T-helper 2 cell treated with Interferon-gamma antibody and Interleukin-4, amounts not matched to agents 5 μg/mL and 100 μg/mL, for 36 hours (primary cell): Measurements from ENCODE around the gene FKBP14.

Experiments used
- DNase-seq: peaks from one replicate; pipeline ENCODE4 v3.0.0; 2021; ENCODE audit warnings: low spot score
- H3K27ac Mint-ChIP-seq: one replicate; pipeline ENCODE4 v1.8.0; 2021; ENCODE audit warnings: mild to moderate bottlenecking, mixed read lengths
- H3K27me3 Mint-ChIP-seq: one replicate; pipeline ENCODE4 v1.8.0; 2021; ENCODE audit warnings: low read depth, mixed read lengths
- H3K36me3 Mint-ChIP-seq: one replicate; pipeline ENCODE4 v1.8.0; 2021; ENCODE audit warnings: low read depth, mixed read lengths
- H3K4me1 Mint-ChIP-seq: one replicate; pipeline ENCODE4 v1.8.0; 2021; ENCODE audit warnings: low read depth, mixed read lengths
- H3K4me3 Mint-ChIP-seq: one replicate; pipeline ENCODE4 v1.8.0; 2022; ENCODE audit warnings: mild to moderate bottlenecking, moderate library complexity, mixed read lengths
- H3K9me3 Mint-ChIP-seq: one replicate; pipeline ENCODE4 v1.8.0; 2021; ENCODE audit warnings: mixed read lengths

Gene FKBP14

GRCh38 chr7:30047124-30047523, 20.6 kb upstream of the FKBP14 start:
- no peak for DNase-seq
- H3K36me3 Mint-ChIP-seq, result peaks cover 20% of the 10 kb centered on the region
- no peaks in the 10 kb centered on the region for H3K9me3 Mint-ChIP-seq
- no peak overlapping the region for H3K4me3 Mint-ChIP-seq
- no peak overlapping the region for H3K27ac Mint-ChIP-seq
- no peaks in the 10 kb centered on the region for H3K27me3 Mint-ChIP-seq
- H3K4me1 Mint-ChIP-seq, result peaks cover 4% of the 10 kb centered on the region

GRCh38 chr7:30046127-30046770, 19.7 kb upstream of the FKBP14 start:
- no peaks in the 10 kb centered on the region for H3K27me3 Mint-ChIP-seq
- no peak overlapping the region for H3K4me3 Mint-ChIP-seq
- DNase-seq, result no peak
- peaks cover 4% of the 10 kb centered on the region for H3K4me1 Mint-ChIP-seq
- H3K9me3 Mint-ChIP-seq, result no peaks in the 10 kb centered on the region
- no peak overlapping the region for H3K27ac Mint-ChIP-seq
- peaks cover 20% of the 10 kb centered on the region for H3K36me3 Mint-ChIP-seq

GRCh38 chr7:30041526-30042269, 15.2 kb upstream of the FKBP14 start:
- H3K9me3 Mint-ChIP-seq, result no peaks in the 10 kb centered on the region
- no peak overlapping the region for H3K4me3 Mint-ChIP-seq
- no peaks in the 10 kb centered on the region for H3K27me3 Mint-ChIP-seq
- H3K4me1 Mint-ChIP-seq, result peaks cover 10% of the 10 kb centered on the region
- no peak overlapping the region for H3K27ac Mint-ChIP-seq
- no peak for DNase-seq
- H3K36me3 Mint-ChIP-seq, result peaks cover 9% of the 10 kb centered on the region

- Mint-ChIP-seq H3K4me1 (peaks cover 10% of the 10 kb centered on the region), H3K4me3 (no peak overlapping the region), H3K27ac (no peak overlapping the region), H3K27me3 (no peaks in the 10 kb centered on the region), H3K9me3 (no peaks in the 10 kb centered on the region), H3K36me3 (peaks cover 7% of the 10 kb centered on the region)
- DNase-seq, result no peak
These were observed 14.4 kb upstream of the FKBP14 start for GRCh38 chr7:30040938-30041337.

GRCh38 chr7:30038196-30038980, 11.9 kb upstream of the FKBP14 start:
- Mint-ChIP-seq H3K27ac (no peak overlapping the region), H3K27me3 (no peaks in the 10 kb centered on the region), H3K9me3 (no peaks in the 10 kb centered on the region), H3K4me1 (peaks cover 12% of the 10 kb centered on the region), H3K4me3 (no peak overlapping the region), H3K36me3 (no peaks in the 10 kb centered on the region)
- no peak for DNase-seq

- H3K27ac Mint-ChIP-seq, result no peak overlapping the region
- no peaks in the 10 kb centered on the region for H3K36me3 Mint-ChIP-seq
- no peak for DNase-seq
- H3K9me3 Mint-ChIP-seq, result no peaks in the 10 kb centered on the region
- no peak overlapping the region for H3K4me3 Mint-ChIP-seq
- H3K4me1 Mint-ChIP-seq, result peaks cover 11% of the 10 kb centered on the region
- no peaks in the 10 kb centered on the region for H3K27me3 Mint-ChIP-seq
These were observed 9.7 kb upstream of the FKBP14 start for GRCh38 chr7:30036220-30036619.

- DNase-seq, result no peak
- Mint-ChIP-seq H3K36me3 (no peaks in the 10 kb centered on the region), H3K27ac (no peak overlapping the region), H3K4me1 (peaks cover 4% of the 10 kb centered on the region), H3K9me3 (no peaks in the 10 kb centered on the region), H3K4me3 (no peak overlapping the region), H3K27me3 (no peaks in the 10 kb centered on the region)
These were observed 8.0 kb upstream of the FKBP14 start for GRCh38 chr7:30034501-30034900.

- no peak overlapping the region for H3K27ac Mint-ChIP-seq
- H3K4me1 Mint-ChIP-seq, result peaks cover 7% of the 10 kb centered on the region
- DNase-seq, result no peak
- no peaks in the 10 kb centered on the region for H3K27me3 Mint-ChIP-seq
- H3K4me3 Mint-ChIP-seq, result no peak overlapping the region
- H3K36me3 Mint-ChIP-seq, result no peaks in the 10 kb centered on the region
- no peaks in the 10 kb centered on the region for H3K9me3 Mint-ChIP-seq
These were observed 6.0 kb upstream of the FKBP14 start for GRCh38 chr7:30032310-30033125.

- Mint-ChIP-seq H3K27me3 (no peaks in the 10 kb centered on the region), H3K36me3 (no peaks in the 10 kb centered on the region), H3K9me3 (no peaks in the 10 kb centered on the region), H3K4me3 (no peak overlapping the region), H3K27ac (no peak overlapping the region), H3K4me1 (peaks cover 18% of the 10 kb centered on the region)
- no peak for DNase-seq
These were observed 3.2 kb upstream of the FKBP14 start for GRCh38 chr7:30029696-30030095.

- peaks cover 19% of the 10 kb centered on the region for H3K4me1 Mint-ChIP-seq
- no peaks in the 10 kb centered on the region for H3K27me3 Mint-ChIP-seq
- no peak for DNase-seq
- H3K27ac Mint-ChIP-seq, result peak overlapping the region; percentile 66
- H3K36me3 Mint-ChIP-seq, result no peaks in the 10 kb centered on the region
- H3K9me3 Mint-ChIP-seq, result no peaks in the 10 kb centered on the region
- no peak overlapping the region for H3K4me3 Mint-ChIP-seq
These were observed 2.5 kb upstream of the FKBP14 start for GRCh38 chr7:30028749-30029635.

GRCh38 chr7:30028216-30028748, 1.8 kb upstream of the FKBP14 start, which contains the start of gene PLEKHA8:
Gene PLEKHA8, plus strand, starts transcription at chr7:30028412. Its CDS starts 351 bp downstream, at chr7:30028763.
- Mint-ChIP-seq H3K27me3 (no peaks in the 10 kb centered on the region), H3K27ac (peak within 1 kb of the TSS; percentile 89), H3K36me3 (peaks cover 2% of the 10 kb centered on the region), H3K4me1 (peaks cover 22% of the 10 kb centered on the region), H3K9me3 (no peaks in the 10 kb centered on the region), H3K4me3 (no peak within 1 kb of the TSS)
- peak; percentile 90 for DNase-seq

- no peak overlapping the region for H3K4me3 Mint-ChIP-seq
These were observed 1.3 kb upstream of the FKBP14 start for GRCh38 chr7:30027740-30028215.

More at GRCh38 chr7:30027740-30028215, 1.3 kb upstream of the FKBP14 start:
- Mint-ChIP-seq H3K36me3 (peaks cover 3% of the 10 kb centered on the region), H3K4me1 (peaks cover 25% of the 10 kb centered on the region), H3K27me3 (no peaks in the 10 kb centered on the region), H3K9me3 (no peaks in the 10 kb centered on the region), H3K27ac (peak overlapping the region; percentile 89)
- DNase-seq, result no peak
